ENCODE measurements around the gene ZC3H12C. TPM values are rescaled to one million over a fixed set of nuclear protein-coding genes. Genes with fewer than 3 reads are reported as not detected.

ZC3H12C gene
- total RNA-seq, 2 donors from 2014 or later, result 9.2 to 18.8 TPM

DNA sequence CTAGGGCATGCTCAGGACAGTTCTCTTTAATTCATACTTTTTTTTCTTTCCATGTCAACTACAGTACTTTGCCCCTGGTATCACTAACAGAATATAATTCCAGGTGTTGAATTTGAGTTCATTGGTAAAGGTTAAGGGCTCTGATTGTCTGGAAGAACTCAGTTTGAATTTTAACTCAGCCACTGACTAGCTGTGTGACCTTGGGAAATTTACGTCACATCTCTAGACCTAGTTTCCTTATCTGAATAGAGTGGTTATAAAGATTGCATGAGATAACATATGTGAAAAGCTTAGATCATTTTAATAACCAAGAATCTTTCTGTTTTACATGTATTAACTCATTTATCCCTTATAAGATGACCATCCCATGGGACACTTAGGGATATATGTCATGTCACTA is 15.8 kb upstream of the ZC3H12C start:
- TF ChIP-seq CTCF (IDR thresholded peaks at IDR 0.05), result no peak
- H3K9ac ChIP-seq (ENCODE audit: low read depth in 2 of 2, low read length in 2 of 2), result no peak overlapping the region
- no peak overlapping the region for H3K4me3 ChIP-seq
- no peaks in the 10 kb centered on the region for H3K27me3 ChIP-seq
- intact Hi-C loops (cut with DNase I), result no loop called here
- H3K9me3 ChIP-seq, result no peaks in the 10 kb centered on the region
- DNase-seq, result peak; percentile 45
- peak overlapping the region; percentile 75 for H3K27ac ChIP-seq
- no peaks in the 10 kb centered on the region for H3K36me3 ChIP-seq
- H3K4me1 ChIP-seq, result peaks cover 12% of the 10 kb centered on the region

GRCh38 chr11:110077831-110078325 is 15.3 kb upstream of the ZC3H12C start:
- Histone ChIP-seq H3K9me3 (no peaks in the 10 kb centered on the region), H3K4me1 (peaks cover 12% of the 10 kb centered on the region), H3K36me3 (no peaks in the 10 kb centered on the region), H3K27me3 (no peaks in the 10 kb centered on the region), H3K9ac (ENCODE audit: low read depth in 2 of 2, low read length in 2 of 2) (no peak overlapping the region), H3K27ac (peak overlapping the region; percentile 75), H3K4me3 (no peak overlapping the region)
- TF ChIP-seq CTCF (IDR thresholded peaks at IDR 0.05), result no peak
- intact Hi-C loops (cut with DNase I), result no loop called here
- DNase-seq, result no peak

- Histone ChIP-seq H3K9ac (ENCODE audit: low read depth in 2 of 2, low read length in 2 of 2) (no peak overlapping the region), H3K36me3 (no peaks in the 10 kb centered on the region), H3K9me3 (no peaks in the 10 kb centered on the region), H3K4me1 (peaks cover 12% of the 10 kb centered on the region), H3K27ac (no peak overlapping the region), H3K4me3 (no peak overlapping the region), H3K27me3 (no peaks in the 10 kb centered on the region)
- DNase-seq, result no peak
- TF ChIP-seq CTCF (IDR thresholded peaks at IDR 0.05), result no peak
- intact Hi-C loops (cut with DNase I), result no loop called here
Observed at GRCh38 chr11:110078923-110079544, 14.2 kb upstream of the ZC3H12C start.

- Histone ChIP-seq H3K4me3 (no peak overlapping the region), H3K9me3 (no peaks in the 10 kb centered on the region), H3K36me3 (no peaks in the 10 kb centered on the region), H3K4me1 (peaks cover 12% of the 10 kb centered on the region), H3K9ac (ENCODE audit: low read depth in 2 of 2, low read length in 2 of 2) (no peak overlapping the region), H3K27me3 (no peaks in the 10 kb centered on the region), H3K27ac (no peak overlapping the region)
- intact Hi-C loops (cut with DNase I), result no loop called here
- no peak for DNase-seq
- TF ChIP-seq CTCF (IDR thresholded peaks at IDR 0.05), result no peak
Observed at GRCh38 chr11:110079726-110080125, 13.5 kb upstream of the ZC3H12C start.

GRCh38 chr11:110081462-110082376 is 11.5 kb upstream of the ZC3H12C start:
- Histone ChIP-seq H3K9ac (ENCODE audit: low read depth in 2 of 2, low read length in 2 of 2) (no peak overlapping the region), H3K4me1 (peaks cover 6% of the 10 kb centered on the region), H3K27me3 (no peaks in the 10 kb centered on the region), H3K36me3 (no peaks in the 10 kb centered on the region), H3K27ac (no peak overlapping the region), H3K9me3 (no peaks in the 10 kb centered on the region), H3K4me3 (no peak overlapping the region)
- no peak for TF ChIP-seq CTCF (IDR thresholded peaks at IDR 0.05)
- intact Hi-C loops (cut with DNase I), result no loop called here
- DNase-seq, result no peak
